ENCODE data around the gene EXOSC7.
"Not testable (repeated sequence)": the region's sequence is repeated elsewhere in the genome, so short reads cannot be mapped to it uniquely, and the experiment has no call there.

The EXOSC7 gene

DNA sequence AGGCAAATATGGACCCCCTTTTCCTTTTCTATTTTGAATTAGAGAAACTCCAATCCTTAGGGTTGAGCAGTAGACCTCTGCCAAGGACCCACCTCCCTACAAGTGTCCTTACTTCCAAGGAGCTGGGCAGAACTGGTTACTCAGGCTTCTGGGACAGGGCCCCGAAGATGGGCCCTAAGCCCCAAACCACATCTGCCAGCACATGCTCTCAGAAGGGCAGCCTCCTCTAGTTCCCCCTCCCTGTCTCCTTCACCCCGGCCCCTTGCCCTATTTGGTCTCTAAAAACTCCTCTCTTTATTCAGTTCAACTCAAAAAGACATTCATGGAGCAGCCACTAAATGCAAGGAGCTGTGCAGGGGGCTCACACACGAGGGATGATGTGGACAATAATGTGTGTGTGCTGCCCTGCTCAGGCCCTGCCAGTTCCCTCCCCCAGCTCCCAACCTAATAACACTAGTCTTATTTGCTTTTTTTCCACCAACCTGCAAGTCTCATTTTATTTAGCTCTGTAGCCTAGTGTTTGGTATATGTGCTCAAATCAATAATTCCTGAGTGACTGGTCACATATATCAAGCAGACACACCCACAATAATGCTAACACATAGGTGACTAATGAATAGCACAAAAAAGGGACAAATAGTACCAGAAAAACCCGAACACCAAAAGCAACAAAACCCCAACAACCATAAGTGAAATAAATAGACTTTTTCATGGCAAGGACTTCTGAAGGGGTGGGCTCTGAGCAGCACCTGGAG, 12.3 kb upstream of the EXOSC7 start:
- no peak for DNase-seq

DNA sequence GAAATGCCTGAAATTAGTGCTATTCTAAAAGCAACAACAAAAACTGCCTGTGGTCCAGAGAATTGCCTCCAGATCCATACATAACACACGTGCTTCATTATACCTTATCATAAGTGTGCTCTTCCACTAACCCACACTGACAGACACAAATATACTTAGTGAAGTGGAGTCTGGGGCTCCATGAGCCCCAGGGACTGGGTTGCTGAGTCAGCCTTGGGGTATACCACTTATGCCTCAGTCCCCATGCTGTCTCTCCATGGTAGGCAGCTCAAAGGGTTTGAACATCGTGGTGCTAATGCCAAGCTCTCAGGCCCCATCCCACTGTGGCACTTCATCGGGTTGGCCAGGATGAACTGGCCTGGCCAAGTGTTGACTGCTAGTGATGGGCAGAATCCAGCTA, 10.9 kb upstream of the EXOSC7 start:
- no peak for DNase-seq

DNA sequence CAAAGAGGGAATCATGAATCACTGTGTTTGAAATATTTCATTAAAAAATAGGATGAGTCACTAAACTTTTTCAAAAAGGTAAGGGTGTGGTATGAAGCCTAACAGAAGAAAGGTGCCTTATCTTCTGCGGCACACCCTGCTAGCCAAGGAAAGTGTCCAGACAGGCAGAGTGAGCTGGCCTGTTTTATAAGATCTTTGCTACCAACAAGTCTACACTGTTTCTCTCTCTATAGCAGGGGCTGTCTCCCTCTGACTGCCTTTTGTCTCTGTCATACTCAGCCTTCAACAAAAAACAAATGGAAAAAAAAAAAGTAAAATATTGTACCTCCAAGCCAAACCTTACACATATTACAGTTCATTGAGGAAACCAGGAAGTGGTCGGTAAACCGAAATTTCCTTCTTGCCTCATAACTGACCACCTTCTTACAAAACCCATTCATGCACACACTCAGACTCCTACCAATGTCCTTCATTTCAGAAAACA, 9.2 kb upstream of the EXOSC7 start:
- no peak for DNase-seq

DNA sequence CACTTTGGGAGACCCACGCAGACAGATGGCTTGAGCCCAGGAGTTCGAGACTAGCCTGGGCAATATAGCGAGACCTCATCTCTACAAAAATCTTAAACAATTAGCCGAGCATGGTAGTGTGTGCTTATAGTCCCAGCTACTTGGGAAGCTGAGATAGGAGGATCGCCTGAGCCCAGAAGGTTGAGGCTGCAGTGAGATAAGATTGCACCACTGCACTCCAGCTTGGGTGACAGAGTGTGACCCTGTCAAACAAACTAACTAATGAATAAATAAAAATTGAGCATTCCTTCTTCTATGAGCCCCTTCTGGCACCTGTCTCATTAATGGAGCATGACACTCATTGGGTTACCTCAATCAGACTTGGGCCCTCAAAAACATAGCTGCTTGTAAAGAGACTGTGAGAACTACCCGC, 7.6 kb upstream of the EXOSC7 start:
- no peak for DNase-seq

DNA sequence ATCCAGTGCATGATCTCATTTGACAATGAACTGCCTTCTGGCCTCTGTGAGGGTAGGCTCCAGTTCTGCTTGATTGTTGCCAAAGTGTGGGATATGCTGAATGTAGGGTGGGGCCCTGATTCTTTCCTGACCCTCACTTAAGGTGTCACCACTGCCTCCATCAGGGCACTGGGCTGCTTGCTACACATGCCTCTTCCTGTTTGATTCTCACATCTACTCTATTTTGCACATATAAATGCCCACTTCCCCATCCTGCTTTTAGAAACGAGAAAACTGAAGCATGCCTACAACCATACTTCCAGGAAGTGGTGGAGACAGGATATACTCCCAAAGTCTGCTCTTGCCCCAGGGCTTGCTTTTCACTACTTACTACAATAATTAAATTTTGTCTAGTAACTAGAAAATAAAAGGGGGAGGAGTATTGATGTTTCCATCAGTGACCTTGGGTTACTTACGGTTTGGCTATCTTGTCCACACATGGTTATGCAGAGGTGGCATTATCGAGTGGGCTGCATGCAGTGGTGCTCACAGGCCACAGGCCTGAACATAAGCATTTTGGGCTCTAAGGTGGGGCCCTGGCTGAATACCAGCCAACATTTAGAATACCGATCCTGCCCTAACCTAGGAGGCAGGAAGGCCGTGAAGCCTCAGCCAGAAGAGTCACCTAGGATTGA, 6.8 kb upstream of the EXOSC7 start:
- DNase-seq, result no peak

DNA sequence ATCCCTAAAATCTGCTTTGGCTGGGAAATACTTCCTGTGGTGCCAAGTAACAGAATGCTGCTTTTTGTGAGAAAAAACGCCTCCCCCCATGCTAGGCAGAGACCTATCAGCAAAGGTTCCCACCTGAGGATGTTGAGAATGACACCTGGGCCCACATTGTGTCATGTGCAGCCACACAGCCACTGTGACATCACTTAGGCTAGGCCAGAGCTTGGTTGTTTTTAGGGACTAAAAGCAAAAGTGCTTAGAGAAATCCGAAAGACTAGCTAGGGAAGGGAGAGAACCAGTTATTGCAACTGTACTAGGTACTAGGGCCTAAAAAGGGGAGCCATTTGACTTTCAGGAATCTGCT, 6.2 kb upstream of the EXOSC7 start:
- DNase-seq, result no peak

DNA sequence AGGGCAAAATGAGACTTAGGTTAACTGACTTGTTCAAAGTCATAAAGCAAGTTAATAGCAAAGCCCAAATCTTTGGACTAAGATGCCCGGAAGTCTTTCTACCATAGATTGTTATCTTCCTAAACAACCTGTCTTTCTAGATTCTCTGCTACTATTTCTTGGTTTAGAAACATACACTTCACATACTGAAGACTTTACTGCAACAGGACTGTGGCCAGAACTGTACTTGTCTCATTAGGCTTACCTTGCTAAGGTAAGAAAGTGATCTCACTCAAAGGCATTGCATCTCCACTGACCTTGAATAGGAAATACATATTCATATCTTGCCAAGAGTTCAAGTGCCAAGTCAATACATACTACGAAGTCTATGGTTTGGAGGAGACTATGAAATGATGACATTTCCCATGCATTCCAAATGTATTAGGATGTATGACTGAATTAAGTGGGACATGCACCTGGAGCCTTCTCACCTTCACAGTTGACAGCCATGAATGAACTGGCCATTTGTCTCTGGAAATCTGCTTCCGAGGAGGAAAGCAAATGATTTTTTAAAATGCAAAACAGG, 5.0 kb upstream of the EXOSC7 start:
- DNase-seq, result no peak

DNA sequence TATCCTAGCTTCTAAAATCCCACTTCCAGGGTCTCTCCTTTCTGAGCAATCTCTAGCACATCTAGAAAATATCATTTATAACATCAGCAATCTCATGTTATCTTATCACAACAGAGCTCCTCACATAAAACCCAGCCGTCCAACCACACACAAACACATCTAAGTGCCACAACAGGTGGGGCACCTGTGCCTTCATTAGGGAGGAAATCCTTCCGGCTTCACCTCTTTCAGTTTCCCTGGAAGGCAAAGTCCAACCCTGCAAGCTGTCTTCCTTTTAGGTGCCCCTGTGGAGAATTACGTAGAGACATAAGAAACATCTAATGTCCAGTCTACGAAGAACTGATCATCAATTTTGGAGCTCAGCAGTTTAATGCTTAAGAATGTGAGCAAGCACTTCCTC, 1.6 kb upstream of the EXOSC7 start:
- DNase-seq, result no peak

DNA sequence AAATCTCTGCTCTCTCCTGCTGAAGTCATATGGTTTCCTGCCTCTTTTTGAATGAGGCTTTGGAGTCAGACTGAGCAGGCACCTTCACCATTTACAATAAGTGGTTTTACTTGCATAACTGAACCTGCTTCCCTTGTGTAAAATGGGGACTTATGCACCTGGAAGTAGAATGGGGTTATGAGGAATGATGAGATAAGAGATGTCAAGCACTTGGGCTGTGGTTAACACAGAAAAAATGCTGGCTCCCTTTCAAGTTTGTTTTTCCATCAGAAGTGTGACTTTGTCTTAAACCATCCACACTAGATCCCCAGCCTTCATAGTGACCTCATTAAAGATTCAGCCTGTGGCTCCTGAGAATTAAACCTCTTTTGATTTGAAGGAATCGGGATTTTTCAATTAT, 5.2 kb downstream of the EXOSC7 start:
- no peak for DNase-seq

DNA sequence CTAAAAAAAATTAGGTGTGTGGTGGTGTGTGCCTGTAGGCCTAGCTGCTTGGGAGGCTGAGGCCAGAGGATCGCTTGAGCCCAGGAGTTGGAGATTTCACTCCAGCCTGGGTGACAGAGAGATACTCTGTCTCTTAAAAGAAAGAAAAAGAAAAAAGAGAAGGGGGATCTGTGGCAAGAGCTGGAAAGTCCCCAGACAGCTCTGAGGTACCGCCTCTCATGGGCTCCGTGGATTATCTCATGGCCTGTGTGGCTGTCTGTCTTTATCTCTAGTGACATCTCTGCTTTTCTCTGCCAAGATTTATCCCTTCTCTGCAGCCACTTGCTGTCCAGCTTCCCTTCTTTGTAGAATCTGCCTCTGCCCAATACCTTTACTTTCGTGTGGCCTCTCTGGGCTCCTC, 5.7 kb downstream of the EXOSC7 start:
- no peak for DNase-seq

DNA sequence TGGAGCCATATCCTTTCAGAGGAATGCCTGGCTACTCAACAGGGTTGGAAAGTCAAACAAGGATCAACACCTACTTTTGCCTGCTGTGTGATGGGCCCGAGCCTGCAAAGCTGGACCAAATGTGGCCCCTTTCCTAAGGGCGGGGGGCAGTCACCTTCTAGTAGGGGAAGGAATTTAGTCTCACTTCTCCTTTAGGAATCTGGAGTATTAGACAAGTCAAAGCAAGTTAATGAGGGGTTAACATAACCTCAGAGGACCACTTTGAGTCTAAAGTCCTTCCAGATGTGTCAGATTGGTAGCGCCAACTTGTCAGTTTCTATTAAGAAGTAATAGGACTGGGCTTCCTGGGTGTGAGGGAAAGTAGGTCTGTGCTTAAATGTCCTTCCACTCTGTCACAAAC, 6.8 kb downstream of the EXOSC7 start:
- no peak for DNase-seq

DNA sequence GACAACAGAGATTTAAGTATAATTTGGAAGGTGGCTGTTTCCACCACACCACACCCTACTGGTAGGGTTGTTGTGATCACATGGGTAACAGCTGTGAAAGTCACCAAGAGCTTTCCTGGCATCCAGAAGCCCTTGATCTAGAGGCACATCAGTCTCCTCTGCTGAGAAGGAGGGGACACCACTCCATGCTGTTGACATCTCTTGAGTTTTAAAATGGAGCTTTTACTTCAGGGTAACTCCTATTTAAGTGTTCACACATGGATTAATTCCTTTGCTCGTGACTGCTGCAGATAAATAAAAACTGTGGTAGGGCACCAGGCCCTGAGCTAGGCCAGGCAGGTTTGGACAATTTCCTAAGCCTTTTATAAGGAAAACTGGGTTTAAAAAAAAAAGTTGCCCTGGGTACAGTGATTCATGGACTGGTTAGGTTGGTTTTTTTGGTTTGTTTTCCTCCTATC, 7.5 kb downstream of the EXOSC7 start:
- DNase-seq, result no peak

DNA sequence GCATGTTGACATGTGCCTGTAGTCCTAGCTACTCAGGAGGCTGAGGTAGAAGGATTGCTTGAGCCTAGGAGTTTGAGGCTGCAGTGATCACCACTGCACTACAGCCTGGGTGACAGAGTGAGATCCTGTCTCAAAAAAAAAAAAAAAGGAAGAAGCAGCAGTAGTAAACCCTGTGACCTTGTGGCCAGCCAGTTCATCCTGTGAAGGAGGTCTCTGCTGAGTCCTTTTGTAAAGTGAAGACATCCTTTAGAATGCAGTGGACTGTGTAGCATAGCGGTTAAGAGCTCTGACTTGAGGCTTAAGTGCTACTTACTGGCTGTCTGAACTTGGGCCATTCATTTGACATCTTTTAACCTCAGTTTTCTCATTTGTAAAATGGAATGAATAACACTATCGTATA, 8.3 kb downstream of the EXOSC7 start:
- DNase-seq, result no peak

DNA sequence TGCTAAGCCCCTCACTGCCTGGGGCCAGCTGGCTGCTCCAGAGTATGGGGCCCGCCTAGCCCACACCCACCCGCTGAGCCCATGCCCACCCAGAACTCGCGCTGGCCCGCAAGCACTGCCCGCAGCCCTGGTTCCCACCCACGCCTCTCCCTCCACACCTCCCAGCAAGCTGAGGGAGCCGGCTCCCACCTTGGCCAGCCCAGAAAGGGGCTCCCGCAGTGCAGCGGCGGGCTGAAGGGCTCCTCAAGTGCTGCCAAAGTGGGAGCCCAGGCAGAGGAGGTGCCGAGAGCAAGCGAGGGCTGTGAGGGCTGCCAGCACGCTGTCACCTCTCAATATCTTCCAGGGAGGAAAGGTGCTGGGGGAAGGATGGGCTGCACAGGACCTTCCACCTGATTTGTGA, 10.3 kb downstream of the EXOSC7 start:
- not testable (repeated sequence) for DNase-seq

DNA sequence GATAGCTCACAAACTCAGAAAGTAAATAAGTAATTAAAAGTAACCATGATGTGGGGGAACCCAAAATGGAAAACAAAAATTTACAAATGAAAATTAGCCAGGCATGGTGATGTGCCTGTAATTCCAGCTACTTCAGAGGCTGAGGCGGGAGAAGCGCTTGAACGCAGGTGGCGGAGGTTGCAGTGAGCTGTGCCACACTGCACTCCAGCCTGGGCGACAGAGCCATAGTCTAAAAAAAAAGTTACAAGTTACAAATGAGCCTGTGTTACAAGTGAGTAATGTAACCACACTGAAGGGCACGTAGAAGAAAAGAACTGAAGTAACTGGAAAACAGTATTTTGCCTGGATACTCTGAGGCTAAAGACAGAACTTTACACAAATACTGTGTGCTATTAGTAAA, 11.3 kb downstream of the EXOSC7 start:
- no peak for DNase-seq

DNA sequence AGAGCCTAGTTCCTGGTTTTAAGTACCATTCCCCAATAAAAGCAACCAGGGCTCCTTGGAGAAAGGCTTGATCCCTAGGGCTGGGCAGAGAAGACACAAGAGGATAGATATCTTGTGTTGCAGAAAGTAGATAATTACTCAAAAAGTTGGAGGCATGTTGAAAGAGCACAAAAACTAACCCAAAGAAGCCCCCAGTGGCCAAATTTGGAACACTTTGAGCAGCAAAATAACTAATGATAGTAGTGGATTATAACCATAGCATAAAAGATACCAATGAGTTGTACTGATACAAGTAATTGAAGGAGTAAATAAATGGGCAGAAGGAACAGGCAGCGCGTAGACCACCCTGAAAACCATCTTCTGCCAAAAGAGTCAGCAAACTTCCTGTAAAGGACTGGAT, 12.0 kb downstream of the EXOSC7 start:
- DNase-seq, result no peak

DNA sequence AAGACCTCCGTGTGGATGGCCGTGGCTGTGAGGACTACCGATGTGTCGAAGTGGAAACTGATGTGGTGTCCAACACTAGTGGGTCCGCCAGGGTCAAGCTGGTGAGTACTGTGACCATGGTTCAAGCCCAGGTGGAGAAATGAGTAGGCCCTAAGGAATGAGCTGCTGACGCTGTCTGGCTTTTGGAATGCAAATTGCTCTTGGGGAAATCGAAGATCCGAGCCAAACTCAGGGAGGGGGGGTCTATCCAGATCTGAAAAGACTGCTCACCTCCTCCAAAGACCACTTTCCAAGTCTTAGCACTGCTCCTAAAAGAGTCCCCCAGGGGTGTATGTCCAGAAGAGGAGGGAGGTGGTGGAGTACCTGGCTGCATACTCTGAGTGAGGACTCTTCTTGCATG, 13.1 kb downstream of the EXOSC7 start:
- no peak for DNase-seq

DNA sequence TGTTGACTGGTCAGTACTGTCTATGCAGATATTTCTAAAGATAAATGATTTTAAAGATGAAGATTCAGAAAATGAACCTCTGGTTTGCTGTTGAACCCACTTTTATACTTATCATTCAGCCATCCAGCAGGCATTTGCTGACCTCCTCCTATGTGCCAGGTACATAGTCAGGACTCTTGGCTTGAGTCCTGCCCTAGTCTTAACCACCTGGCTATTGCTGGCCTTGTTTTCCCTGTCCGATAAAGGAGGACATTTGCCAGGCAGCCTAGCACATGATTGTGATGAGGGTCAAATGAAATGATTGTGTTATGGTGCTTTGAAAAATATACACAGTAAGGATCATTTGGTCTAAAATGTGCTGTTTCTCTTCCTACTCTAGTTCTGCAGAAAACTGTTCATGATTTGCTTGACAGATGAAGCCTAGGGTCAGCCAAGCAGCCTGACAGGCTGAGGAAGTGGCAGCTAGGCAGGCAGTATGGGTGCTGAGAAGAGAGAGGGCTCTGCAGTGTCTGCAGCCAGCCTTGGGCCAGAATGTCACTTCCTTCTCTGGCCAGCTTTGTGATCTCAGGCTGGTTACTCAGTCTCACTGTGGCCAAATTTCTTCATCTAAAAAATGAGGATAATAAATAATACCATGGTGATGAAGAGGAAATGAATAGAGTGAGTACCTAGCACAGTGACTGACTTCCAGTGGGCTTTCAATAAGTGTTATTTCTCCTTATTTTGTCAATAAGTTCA, 13.8 kb downstream of the EXOSC7 start:
- DNase-seq, result no peak

DNA sequence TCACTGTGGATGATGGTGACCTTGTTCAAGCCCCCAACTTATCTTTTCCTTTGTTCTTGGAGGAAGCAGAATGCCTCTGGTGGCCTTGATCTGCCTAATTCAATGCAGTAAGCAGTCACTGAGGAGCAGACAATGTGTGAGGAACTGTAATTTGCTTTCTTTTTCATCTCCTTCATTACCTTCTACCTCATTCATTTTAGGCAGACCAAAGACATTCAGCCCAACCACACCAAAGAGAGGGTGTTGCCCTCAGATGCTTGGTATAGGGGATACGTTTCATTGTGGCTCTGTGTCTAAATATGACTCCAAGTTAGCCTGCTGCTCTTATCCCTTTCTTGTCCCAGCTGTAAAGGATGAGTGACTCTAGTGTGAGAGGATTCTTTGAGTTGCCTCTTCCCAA, 15.3 kb downstream of the EXOSC7 start:
- no peak for DNase-seq

DNA sequence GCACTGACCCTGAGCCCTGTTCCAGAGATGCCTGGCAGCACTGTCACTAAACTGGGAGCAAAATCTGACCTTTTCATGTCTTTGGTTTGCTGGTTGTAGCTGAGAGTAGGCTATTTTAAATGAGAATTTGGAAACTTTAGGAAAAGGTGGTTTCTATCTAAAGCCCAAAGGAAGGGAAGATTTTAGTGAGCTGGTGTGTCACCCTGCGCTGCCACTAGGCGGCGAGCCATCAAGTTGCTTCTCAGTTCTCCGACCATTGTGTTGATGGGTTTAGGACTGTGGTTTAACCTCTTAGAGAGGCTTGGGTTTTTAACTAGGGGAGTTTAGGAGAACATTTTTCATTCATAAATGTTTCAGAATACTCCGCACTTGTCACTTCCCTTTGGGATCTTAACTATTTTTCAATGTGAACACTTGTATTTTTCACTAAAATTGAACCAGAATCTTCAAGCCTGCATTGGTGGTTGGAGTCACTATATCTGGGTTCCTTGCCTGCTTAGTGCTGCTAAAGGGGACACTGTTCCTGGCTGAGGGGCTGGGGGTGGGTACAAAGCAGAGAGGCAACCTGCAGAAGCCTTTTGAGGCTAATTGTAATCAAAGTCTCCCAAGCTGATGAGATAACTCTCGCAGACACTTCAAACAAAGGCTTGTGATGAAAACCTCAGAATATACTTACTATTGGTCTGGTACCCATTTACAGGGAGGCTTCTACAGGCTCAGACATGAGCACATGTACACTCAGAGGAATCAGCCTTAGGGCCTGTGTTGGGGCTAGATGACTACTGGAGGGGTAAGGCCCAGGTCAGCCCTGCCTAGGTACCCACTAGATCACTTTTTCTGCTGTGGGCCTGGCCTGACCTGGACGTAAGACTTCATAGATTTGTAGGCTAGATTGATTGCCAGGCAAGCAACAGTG, 16.8 kb downstream of the EXOSC7 start:
- no peak for DNase-seq

DNA sequence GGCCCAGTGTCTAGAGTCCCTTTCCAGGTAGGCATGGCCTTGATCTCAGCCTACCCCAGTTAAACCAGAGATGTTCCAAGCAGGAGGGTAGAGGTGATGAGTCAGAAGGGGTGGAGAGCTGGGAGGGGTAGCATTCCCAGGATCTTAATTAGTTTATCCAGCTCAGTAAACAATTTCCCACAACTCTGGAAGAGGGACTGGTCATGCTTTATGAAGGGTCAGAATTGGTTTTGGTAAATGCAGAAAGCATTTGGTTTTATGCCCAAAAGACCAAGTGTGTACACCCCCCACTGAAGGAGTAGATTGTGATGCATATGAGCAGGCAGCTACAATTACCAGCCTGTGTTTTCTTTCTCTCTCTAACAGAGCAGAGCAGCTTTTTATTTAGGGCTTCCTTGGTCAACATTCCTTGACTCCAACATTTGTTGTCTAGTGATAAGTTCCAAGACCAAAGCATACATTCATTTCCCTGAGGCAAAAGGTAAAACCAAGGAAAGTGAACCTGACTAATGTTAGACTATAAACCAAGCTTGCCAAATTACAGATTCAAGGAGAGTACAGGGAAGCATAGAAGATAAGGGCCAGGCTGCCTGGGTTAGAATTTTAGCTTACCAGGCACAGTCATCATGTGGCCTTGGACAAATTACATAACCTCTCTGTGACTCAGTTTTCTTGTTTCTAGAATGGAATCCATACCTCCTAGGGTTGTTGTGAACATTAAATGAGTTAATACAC, 17.6 kb downstream of the EXOSC7 start:
- no peak for DNase-seq

All from stimulated activated naive CD4-positive, alpha-beta T cell treated with Interleukin-2 at 50 U/mL for 16 hours (primary cell).